HS-27A (cell line): ENCODE data around the gene PIGL.
"Not testable (repeated sequence)": the region's sequence is repeated elsewhere in the genome, so short reads cannot be mapped to it uniquely, and the experiment has no call there.

ENCODE experiments used
- DNase-seq: peaks from one replicate; pipeline ENCODE4 v3.0.0-alpha.2; 2012; ENCODE audit warnings: low read depth, missing footprints

Gene PIGL

GRCh38 chr17:16217002-16217635 lies at the start of gene PIGL:
Gene PIGL, plus strand, starts transcription at chr17:16217210. Its CDS starts 17 bp downstream, at chr17:16217227.
- peak; percentile 96 for DNase-seq

DNA sequence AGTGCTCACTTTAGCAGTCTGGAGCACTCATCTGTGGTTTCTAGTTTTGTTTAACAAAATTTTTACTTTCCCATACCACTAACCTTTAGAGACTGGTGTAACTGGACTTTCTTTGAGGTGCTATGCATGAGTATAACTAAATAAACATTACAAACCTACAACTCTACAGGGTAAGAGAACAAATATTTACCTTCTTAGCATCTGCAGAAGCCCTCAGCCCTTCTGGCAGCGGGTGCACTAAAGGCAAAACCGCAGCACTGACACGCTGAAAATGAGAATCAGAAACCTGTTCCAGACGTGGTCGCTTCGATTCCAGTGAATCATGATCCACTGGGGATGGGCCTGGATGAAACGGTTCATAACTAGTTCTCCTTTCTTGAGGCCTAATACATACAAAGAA lies 45.4 kb upstream of the PIGL start:
- DNase-seq = no peak

- no peak for DNase-seq
Observed at GRCh38 chr17:16178836-16179235, 38.2 kb upstream of the PIGL start.

DNA sequence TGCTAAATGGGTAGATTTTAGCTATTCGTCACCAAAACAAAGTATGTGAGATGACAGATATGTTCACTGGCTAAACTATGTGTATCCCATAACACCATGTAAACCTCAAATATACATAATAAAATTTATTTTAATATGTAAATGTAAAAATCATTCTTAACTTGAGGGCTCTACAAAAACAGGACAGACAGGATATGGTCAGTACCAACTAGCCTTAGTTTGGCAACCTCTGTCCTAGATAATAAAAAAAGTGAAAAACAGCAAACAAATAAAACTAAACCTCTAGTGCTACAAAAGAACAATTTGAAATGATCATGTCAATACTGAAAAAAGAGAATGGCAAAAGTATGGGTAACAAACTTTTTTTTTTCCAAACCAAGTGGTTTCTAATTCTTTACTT lies 35.4 kb upstream of the PIGL start:
- DNase-seq = no peak

DNA sequence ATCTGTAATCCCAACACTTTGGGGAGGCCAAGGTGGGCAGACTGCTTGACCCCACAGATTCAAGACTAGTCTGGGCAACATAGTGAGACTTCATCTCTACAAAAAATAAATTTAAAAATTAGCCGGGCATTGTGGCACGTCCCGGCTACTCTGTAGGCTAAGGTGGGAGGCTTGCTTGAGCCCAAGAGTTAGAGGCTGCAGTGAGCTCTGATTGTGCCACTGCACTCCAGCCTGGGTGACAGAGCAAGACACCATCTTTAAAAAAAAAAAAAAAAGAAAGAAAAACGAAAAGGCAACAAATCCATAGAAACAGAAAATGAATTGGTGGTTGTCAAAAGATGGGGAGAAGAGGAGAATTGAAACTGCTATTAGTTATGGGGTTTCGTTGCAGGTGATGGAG lies 29.4 kb upstream of the PIGL start:
- DNase-seq = no peak

DNA sequence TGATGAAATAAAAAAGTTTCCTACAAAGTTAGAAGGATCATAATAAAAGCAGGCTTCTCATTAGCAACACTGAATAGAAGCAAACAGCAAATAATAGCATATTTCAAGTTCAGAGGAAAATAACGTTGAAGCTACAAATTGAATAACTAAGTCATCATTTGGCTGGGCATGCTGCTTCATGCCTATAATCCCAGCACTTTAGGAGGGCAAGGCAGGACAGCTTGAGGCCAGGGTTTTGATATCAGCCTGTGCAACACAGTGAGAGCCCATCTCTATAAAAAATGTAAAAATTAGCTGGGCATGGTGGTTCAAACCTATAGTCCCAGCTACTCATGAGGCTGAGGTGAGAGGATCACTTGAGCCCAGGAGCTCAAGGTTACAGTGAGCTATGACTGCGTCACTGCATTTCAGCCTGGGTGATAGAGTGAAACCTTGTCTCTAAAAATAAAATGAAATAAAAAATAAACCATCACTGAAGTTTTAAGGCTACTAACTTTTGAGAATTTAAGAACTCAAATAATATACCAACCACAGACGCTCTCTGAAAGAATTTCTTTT lies 27.1 kb upstream of the PIGL start:
- no peak for DNase-seq

- no peak for DNase-seq
Observed at GRCh38 chr17:16190703-16191360, 26.2 kb upstream of the PIGL start.

- no peak for DNase-seq
Observed at GRCh38 chr17:16191604-16192003, 25.4 kb upstream of the PIGL start.

DNA sequence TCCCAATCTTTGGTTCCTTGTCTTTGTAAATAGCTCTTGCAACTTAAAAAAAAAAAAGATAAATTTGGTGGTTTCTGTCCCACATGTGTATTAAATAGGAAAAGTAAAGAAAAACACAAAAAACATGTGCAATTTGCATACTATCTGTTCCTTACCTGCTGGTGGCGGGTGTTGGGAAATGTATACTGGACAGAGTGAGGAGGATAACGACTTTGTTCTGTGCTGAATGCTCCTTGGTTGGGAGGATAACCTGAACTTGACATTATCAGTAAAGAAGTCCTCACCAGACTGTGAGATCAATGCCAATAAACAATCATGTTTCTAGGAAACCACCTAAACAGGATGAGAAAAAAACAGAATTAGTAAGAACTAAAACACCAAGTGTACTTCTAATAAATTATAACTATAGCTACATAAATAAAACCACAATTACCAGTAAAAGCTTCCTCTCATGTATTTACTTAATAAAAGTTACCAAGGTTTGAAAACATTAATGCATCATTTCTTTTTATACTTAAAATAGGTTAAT lies 22.6 kb upstream of the PIGL start:
- not testable (repeated sequence) for DNase-seq

- no peak for DNase-seq
Observed at GRCh38 chr17:16197276-16197675, 19.7 kb upstream of the PIGL start.

DNA sequence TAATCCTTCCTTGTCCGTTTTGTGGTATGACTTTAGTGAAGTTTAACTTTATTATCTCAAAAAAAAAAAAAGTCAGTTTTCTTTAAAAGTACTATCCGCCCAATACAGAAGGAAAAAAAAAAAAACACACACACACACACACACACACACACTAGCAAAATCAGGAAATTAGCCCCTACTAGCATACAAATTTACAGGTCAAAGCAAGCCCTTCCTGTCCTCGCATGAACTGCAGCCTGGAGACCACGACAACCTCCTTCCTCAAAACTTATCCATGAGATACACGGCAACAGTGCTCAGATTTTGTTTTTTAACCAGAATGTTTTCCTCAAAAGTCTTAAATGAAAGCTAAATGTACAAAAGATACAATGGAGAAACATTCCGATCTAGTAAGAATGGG lies 17.9 kb upstream of the PIGL start:
- no peak for DNase-seq

DNA sequence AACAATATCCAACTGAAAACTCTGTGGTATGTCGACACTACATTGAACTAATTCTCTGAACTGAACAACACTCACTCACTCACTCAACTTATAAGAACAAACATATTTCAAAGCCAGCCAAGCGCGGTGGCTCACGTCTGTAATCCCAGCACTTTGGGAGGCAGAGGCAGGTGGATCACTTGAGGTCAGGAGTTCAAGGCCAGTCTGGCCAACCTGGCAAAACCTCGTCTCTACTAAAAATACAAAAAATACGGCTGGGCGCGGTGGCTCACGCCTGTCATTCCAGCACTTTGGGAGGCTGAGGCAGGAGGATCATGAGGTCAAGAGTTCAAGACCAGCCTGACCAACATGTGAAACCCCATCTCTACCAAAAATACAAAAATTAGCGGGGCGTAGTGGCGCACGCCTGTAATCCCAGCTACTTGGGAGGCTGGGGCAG lies 15.3 kb upstream of the PIGL start:
- DNase-seq = not testable (repeated sequence)

- not testable (repeated sequence) for DNase-seq
Observed at GRCh38 chr17:16202554-16203500, 14.2 kb upstream of the PIGL start.

GRCh38 chr17:16204763-16205162 lies 12.2 kb upstream of the PIGL start:
- DNase-seq = not testable (repeated sequence)

GRCh38 chr17:16211590-16211989 lies 5.4 kb upstream of the PIGL start:
- DNase-seq = no peak

GRCh38 chr17:16212793-16213192 lies 4.2 kb upstream of the PIGL start:
- no peak for DNase-seq

- DNase-seq = peak; percentile 38
Observed at GRCh38 chr17:16214190-16215001, 2.6 kb upstream of the PIGL start.

- peak; percentile 29 for DNase-seq
Observed at GRCh38 chr17:16215002-16215272, 2.1 kb upstream of the PIGL start.

GRCh38 chr17:16215273-16215964 lies 1.6 kb upstream of the PIGL start, which contains the start of gene NCOR1:
Gene NCOR1, minus strand, starts transcription at chr17:16215534. Its CDS starts 20,965 bp downstream, at chr17:16194569.
- peak; percentile 92 for DNase-seq

DNA sequence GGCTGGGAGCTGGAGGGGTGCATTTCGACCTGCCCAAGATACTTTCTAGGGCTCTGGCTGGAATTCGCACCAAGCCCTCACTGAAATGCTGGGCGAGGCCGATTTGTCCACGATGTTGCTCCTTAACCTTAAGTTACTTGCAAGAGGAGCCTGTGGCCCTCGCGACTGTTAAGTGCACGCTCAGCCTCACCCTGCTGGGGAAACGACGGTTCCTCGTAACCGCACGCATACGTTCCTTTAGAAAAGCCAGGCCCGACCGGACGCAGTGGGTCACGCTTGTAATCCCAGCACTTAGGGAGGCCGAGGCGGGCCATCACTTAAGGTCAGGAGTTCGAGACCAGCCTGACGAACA lies 1.1 kb upstream of the PIGL start:
- DNase-seq = no peak
